ENCODE results near the gene JMJD8.

The JMJD8 gene, protein sequence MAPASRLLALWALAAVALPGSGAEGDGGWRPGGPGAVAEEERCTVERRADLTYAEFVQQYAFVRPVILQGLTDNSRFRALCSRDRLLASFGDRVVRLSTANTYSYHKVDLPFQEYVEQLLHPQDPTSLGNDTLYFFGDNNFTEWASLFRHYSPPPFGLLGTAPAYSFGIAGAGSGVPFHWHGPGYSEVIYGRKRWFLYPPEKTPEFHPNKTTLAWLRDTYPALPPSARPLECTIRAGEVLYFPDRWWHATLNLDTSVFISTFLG

DNA sequence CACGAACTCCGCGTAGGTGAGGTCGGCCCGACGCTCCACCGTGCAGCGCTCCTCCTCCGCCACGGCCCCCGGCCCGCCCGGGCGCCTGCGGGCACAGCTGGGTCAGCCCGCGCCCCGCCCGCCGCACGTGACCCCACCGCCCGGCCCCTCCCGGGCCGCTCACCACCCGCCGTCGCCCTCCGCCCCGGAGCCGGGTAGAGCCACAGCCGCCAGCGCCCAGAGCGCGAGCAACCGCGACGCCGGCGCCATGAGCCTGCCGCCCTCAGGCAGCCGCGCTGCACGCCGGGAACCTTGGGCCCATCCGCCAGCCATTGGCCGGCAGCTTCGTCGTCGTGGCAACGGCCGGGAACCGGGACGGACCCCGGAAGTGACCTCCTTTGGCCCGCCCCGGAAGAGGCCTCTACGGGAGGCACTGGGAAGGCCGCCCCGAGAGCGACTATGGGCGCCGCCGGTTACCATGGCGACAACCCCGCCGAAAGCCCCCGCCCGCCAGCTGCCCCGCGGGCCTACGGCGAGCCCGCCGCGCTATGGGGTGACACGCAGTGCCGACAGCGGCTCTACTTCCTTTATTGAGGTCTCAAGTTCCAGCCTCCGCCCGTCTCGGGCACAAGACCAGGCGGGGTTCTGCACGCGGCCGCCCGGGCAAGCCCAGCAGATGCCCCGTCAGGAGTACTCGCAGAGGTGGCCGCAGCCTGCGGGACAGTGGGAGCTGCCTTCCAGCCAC is at the start of gene JMJD8:
Gene JMJD8, minus strand, starts transcription at position 264 of the 724 bp plus-strand sequence. Its CDS starts 15 bp downstream, at position 249.
- TF ChIP-seq, protein P1, sequence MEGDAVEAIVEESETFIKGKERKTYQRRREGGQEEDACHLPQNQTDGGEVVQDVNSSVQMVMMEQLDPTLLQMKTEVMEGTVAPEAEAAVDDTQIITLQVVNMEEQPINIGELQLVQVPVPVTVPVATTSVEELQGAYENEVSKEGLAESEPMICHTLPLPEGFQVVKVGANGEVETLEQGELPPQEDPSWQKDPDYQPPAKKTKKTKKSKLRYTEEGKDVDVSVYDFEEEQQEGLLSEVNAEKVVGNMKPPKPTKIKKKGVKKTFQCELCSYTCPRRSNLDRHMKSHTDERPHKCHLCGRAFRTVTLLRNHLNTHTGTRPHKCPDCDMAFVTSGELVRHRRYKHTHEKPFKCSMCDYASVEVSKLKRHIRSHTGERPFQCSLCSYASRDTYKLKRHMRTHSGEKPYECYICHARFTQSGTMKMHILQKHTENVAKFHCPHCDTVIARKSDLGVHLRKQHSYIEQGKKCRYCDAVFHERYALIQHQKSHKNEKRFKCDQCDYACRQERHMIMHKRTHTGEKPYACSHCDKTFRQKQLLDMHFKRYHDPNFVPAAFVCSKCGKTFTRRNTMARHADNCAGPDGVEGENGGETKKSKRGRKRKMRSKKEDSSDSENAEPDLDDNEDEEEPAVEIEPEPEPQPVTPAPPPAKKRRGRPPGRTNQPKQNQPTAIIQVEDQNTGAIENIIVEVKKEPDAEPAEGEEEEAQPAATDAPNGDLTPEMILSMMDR (IDR thresholded peaks at IDR 0.05; ENCODE audit: low read depth, low read length) = no peak
- peak within 1 kb of the TSS; percentile 54 for H3K4me3 ChIP-seq (ENCODE audit: low read depth, low read length)

DNA sequence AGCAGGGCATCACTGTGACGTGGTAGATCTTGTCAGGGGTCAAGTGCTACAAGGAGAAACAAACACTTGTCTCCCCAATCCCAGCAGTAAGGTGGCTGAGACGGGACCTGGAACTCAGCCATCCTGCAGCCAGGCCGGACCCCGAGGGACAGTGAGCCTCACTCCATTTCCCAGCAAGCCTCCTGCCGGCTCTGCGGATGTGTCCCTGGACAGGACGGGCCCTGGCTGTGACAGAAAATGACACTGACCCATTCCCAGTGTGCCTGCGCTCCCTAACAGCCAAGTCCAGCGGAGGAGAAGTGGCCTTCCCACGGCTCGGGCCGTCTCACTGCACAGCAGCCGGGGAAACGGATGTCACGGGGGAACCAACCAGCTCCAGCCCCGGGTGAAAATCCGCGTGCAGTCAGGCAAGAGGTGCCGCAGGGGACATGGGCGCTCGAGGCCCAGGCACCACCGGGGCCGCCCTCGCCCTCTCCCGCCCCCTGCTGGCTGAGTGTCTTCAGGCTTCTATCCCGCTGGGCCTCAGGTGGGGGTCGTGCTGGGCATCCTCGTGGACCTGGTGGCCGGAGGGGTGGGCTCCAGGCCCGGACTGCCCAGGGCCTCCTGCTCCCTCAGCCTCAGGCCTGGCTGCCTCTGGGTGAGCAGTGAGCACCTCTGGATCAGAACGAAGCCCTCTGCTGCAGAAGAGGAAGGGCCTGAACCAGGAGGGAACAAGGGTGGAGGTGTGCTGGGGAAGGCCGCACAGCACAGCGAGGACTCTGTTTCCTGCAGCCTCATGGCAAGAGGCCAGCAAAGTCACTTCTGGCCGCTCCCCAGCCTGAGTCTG is 49.5 kb upstream of the JMJD8 start:
- TF ChIP-seq, protein P1 (IDR thresholded peaks at IDR 0.05; ENCODE audit: low read depth, low read length) = peak; percentile 22; the same call in 1 of the 2 replicates
- H3K4me3 ChIP-seq (ENCODE audit: low read depth, low read length) = no peak overlapping the region

DNA sequence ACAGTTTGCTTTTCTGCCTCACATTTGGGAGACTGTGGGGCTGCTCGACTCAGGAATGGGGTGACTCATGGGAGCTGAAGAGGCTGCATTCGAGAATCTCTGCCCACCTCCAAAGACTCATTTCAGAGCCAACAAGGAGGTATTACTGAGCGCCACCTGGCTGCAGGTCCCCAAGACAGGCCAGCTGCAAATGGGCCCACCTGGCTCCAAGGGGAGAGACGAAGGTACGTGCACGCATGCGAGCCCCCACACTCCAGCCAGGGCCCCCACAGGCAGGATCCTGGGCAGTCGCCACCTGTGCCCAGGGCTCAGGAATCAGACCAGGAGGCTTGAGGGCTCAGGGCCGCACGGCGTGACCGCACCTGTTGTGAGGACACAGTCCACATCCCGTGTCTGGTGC is 48.8 kb upstream of the JMJD8 start:
- TF ChIP-seq, protein P1 (IDR thresholded peaks at IDR 0.05; ENCODE audit: low read depth, low read length) = no peak
- no peak overlapping the region for H3K4me3 ChIP-seq (ENCODE audit: low read depth, low read length)

DNA sequence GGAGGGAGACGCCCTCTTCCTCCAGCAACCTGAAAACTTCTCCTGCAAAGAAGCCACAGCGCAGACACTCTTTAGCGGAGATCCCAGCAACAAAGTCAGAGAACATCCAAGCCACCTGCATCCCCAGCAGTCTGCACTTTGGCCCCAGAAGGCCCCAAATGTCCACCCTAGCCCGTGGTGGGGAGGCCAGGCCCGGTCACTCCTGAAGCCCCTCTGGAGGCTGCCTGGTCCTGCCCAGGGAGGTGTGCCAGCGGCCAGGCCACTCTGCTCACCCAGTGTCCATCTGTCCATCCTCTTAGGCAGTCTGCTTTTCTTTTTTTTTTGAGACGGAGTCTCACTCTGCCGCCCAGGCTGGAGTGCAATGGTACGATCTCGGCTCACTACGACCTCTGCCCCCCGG is 48.2 kb upstream of the JMJD8 start:
- no peak overlapping the region for H3K4me3 ChIP-seq (ENCODE audit: low read depth, low read length)

DNA sequence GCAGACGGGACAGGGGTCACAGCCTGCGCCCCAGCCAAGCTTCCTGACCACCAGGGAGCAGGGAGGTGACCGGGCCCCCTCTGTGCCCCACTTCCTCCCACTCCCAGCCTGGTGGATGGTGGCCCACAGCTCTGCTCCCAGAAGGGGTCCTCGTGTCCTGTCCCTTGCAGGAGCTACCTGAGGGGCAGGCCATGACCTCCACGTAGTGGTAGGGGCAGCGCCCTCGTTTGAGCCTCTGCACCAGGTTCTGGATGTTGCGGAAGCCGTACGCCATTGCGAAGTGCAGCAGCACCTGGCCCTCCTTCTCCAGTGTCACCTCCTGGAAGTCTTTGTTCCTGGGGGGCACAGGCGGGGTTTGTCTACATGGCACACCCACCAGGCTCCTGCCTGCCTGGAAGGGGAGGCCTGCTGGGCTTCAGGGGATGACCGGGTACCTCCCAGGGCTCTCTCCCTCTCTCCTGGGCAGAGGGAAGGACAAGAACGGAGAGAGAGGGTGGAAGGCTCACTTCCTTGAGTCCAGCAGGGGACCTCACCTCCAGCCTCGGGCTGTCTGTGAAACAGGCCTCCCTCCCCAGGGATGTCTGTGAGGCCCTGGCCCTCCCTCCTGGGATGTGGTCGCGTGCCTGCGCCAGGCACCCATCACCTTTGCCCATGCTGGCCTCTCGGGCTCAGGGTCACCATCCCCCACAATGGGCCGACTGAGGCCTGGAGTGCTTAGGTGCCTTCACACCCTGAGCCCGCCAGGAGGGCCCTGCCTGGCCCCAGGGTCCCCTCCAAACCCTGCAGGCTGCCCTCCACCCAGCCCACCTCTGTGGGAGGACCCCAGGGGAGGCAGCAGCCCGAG is 46.8 kb upstream of the JMJD8 start:
- TF ChIP-seq, protein P1 (IDR thresholded peaks at IDR 0.05; ENCODE audit: low read depth, low read length) = no peak
- H3K4me3 ChIP-seq (ENCODE audit: low read depth, low read length) = no peak overlapping the region

More for the DNA sequence above, 48.2 kb upstream of the JMJD8 start:
- TF ChIP-seq, protein P1 (IDR thresholded peaks at IDR 0.05; ENCODE audit: low read depth, low read length) = no peak

DNA sequence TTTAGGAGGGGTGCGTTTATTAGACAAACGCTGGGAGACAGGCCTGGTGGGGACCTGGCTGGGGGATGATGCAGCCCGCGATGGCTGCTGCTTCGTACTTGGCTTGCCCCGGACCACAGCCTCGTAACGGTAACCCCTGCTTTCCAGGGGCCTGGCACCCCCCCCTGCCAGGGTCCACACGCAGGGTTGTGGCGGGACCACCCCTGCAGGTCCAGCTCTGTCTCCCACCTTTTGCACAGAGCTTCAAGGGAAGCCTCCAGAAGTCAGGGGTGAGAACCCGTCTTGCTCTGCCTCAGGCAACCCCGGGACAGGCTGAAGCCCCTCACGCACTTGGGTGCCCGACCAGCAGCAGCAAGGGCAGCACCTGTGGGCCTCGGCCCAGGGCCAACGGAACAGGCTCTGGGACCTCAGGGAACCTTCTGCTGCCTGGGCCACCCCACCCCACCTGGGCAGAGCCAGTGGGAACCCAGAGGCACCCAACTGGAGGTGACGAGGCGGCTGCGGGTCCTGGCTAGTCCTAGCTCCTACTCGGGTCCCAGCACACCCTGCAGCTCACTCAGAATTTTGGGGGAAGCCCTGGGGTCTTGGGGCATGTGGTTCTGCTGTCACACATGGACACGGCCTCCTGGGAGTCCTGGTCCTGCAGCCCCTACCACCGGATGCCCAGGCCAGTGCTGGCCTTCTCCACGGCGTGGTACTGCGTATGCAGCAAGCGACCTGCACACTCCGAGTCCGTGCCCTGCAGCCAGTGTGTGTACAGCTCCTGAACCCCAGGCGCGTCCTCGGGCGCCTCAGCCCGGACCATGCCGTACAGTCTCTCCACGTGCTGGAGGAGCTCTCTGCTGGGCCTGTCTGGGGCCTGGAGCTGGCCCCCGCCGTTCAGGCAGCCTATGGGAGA is 45.9 kb upstream of the JMJD8 start:
- H3K4me3 ChIP-seq (ENCODE audit: low read depth, low read length) = no peak overlapping the region
- TF ChIP-seq, protein P1 (IDR thresholded peaks at IDR 0.05; ENCODE audit: low read depth, low read length) = no peak
